NCI-H345 treated with DMSO at 0.1 percent for 48 hours (cell line): Measurements from ENCODE around the gene A3GALT2.

ENCODE experiments used
- DNase-seq: peaks from one replicate; lab custom pipeline; 2025; ENCODE audit not compliant: unreplicated experiment; lab: John Stamatoyannopoulos, UW

Gene A3GALT2

GRCh38 chr1:33273406-33273805 is 47.5 kb downstream of the A3GALT2 start:
- no peak for DNase-seq

DNA sequence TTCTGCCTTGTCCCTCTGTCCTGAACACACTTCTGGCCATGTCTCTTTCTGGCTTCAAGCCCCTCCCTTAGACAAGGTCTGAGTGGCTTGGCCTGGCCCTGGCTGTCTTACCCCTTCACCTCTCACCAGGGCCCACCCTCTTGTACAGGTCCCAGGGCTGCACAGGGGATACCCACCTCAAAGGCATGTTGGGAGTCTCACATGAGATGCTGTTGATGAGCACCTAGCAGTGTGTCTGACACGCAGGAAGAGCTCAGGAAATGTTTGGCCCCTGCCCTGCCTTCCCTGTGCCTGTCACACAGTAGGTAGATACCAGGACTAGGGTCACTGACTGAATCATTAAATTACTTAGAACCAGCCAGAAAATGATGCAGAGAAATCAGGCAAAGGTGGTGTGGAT is 48.0 kb downstream of the A3GALT2 start:
- DNase-seq, result no peak

GRCh38 chr1:33272509-33272908 is 48.4 kb downstream of the A3GALT2 start:
- no peak for DNase-seq

DNA sequence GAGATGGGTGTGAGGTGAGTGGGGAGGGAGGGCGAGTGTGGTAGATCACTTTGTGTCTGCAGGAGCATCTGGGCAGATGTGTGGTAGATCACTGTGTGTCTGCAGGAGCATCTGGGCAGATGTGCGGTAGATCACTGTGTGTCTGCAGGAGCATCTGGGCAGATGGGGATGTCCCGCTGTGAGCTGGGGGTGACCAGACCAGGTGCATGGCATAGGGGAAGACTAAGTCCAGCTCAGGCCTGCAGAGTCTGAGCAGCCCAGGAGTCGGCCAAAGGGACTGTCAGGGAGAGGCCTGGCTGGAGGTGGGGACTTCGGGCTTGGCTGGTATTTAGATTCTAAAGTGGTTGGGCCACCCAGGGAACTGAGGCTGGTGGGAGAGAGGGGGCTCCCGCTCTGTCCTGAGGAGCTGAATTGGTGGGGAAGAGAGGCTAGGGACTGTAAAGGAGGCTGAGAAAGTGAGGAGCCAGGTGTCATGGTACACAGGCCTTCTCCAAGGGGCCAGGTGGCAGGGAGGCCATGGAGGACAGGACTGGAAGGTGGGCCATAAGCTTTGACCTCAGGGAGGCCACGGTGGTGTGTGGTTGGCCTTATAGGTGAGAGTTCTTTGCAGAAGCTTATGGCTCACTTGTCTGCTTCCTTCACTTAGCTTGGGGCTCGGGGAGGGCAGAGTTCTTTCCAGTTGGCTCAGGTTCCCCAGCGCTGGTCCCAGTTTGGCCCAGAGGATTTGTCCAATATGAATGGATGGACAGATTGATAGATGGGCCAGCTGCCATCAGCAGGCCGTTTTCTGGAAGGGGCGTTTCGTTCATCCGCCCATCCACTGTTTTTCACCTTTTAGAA is 49.0 kb downstream of the A3GALT2 start:
- DNase-seq, result no peak

- no peak for DNase-seq
Observed at GRCh38 chr1:33270808-33271465, 50.0 kb downstream of the A3GALT2 start.

DNA sequence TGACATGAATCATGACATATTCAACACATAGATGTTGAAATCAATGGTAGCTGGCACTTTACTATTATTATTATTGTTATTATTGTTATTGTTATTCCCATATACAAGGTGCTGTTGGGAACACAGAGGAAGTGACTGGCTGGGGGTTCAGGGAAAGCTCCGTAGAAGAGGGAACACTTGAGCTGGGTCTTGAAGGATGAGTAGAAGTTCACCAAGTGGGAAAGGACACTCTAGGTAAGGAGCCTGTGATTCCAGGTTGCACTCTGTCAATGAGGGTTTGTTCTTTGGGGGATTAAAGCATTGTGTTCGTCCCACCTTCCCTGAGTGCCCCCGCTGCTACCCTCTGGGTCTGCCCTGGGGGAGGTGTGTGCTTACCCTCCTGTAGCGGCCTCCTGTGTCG is 50.5 kb downstream of the A3GALT2 start:
- no peak for DNase-seq

- DNase-seq, result no peak
Observed at GRCh38 chr1:33269621-33270020, 51.3 kb downstream of the A3GALT2 start.

GRCh38 chr1:33268927-33269610 is 51.8 kb downstream of the A3GALT2 start:
- DNase-seq, result no peak

GRCh38 chr1:33268457-33268856 is 52.4 kb downstream of the A3GALT2 start:
- no peak for DNase-seq

- DNase-seq, result no peak
Observed at GRCh38 chr1:33267468-33268205, 53.3 kb downstream of the A3GALT2 start.

GRCh38 chr1:33266766-33267165 is 54.1 kb downstream of the A3GALT2 start:
- DNase-seq, result no peak

DNA sequence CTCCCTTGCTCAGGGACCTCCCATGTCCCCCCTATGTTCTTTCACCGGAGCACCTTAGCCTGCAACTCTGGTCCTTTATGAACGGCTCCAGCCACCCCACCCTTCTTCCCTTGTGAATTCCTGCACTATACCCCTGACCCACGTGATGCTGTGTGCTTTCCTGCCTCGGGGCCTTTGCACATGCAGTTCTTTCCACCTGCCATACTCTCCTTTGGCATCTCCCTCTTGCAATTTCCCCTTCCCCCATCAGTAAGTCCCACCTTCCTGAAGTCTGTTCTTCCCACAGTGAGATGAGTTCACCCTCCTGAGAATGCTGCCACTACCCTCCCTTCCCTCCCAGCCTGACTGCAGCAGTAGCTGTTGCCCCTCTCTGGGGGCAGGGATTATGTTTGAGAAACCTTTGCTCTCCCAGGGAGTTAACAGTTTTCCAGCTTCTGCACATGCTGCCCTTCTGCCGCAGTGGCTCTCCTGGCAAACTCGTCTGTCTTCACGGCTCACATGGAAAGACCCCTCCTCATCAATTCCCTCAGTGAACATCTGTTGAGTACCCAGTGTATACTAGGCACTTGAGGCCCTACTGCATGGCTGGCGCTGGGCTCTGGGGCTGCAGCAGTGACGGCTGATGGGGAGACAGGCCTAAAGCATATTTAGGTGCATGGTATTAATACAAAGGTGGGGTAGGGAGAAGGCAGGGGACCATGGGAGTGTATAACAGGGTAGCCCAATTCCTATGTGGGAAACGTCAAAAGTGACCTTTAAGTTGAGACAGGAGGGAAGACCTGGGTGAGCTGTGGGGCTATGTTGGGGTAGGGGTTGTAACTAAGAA is 54.9 kb downstream of the A3GALT2 start:
- no peak for DNase-seq

DNA sequence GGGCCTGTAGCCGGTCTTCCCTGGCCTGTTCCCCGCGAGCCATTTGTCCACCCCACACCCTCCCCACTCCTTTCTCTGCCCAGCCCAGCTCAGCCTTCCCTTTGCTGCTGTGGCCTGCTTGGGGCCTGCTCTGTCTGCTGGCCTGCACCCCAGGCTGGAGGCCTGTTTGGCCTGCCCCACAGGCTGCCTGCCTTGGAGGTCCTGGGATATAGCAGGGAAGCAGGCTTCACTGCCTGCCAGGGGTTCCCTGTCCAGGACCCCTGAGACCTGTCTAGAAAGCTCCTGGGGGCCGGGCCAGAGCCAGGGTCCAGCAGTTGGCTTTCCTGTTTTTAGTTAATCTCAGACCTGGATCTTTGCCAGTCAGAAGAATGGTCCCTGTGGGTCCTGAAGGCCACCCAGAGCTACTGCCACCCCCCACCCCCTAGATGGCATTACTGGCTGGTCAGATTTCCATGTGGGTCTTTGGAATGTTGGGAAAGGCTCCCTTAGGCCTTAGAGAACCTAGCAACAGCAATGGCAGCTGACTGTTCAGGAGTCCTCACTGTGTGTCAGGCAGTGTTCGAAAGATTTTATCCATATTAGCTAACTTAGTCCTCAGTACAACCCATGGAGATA is 56.9 kb downstream of the A3GALT2 start:
- no peak for DNase-seq

DNA sequence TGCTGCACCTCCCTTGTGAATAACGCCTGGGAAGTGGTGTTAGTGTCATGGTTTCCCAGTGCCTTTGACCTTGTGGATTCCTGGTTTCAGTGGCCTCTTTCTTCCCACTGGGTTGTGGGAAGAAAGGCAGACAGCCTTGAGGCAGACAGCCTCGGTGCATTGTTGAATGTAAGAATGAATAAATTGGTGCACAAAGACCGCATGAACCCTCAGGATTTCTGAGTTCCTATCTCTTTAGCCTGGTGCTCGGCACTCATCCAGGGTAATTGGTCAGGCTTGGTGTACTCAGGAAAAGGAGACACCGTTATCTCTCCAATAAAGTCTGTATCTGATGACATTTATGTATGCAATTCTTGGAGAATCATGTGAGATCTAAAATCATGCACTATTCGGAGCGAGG is 59.6 kb downstream of the A3GALT2 start:
- DNase-seq, result no peak

GRCh38 chr1:33260439-33260838 is 60.5 kb downstream of the A3GALT2 start:
- DNase-seq, result no peak

DNA sequence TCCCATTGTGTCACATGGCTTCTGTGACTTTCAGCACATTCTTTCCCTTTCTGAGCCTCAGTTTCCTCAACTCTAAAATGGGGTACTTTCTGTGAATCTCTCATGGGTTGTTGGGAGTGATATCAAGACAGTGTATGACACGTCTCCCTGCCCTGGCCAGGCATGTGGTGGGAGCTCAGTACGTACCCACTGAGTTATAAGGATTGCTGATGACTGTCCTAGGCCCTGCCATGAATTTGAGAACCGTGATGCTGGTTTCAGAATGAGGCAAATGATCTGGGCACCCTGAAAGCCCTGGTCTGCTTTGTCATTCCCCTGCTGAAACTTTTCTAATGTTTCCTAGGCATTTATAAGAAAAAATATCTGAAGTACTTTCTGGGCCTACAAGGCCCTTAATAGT is 61.0 kb downstream of the A3GALT2 start:
- DNase-seq, result no peak

GRCh38 chr1:33258788-33259274 is 62.1 kb downstream of the A3GALT2 start:
- DNase-seq, result no peak

DNA sequence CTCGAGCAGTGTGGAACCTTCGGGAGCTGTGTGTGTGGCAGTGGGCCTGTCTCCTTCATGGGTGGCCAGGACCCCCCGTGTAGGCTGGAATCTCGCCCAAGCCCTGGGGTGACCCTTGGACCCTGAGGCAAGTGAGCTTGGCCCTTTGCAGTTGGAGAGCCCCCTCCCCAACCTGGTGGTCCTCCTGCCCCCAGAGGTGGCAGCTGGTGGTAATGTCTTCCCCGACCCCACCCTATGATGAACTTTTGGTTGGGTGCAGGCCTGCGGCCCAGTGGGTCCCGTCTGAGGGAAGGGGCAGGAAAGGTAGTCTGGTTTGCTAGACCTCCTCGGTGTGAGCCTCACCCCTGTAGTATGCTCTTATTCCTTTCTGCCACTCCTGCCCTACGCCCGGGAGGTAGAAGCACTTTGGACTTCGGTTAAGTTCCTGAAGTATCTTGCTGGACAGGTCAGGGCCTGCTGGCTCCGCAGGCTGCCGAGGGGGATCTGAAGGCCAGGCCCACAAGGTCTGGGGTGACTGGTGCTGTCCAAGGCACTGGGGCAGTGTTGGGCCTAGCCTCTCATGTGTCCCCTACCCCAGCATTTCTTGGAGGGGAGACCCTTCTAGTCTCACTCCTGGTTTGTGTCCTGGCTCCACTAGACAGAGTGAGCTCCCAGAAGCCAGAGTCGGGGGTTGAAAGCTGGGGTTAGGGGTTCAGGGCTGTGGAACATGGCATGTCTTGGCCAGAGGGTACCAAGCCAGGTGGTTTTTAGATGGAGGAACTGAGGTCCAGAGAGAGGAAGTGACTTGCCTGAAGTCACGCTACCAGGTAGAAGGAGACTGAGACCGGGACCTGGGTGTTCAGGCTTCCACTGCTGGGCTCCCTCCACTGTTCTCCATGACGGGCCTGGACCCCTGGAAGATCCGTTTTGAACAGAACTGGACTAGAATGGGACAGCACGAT is 62.9 kb downstream of the A3GALT2 start:
- no peak for DNase-seq
